HG03439 (cell line): ENCODE measurements around the gene RANGAP1.

Experiments
- ATAC-seq: cut with Tn5 transposase; IDR thresholded peaks from one replicate; pipeline ENCODE4 v1.9.1; 2021; ENCODE audit warnings: mild to moderate bottlenecking, moderate library complexity; ENCODE audit not compliant: unreplicated experiment

RANGAP1 gene

GRCh38 chr22:41204066-41204465 is 81.9 kb downstream of the RANGAP1 start:
- ATAC-seq: no peak

GRCh38 chr22:41203118-41203517 is 82.9 kb downstream of the RANGAP1 start:
- ATAC-seq: no peak

- ATAC-seq: no peak
Measured at GRCh38 chr22:41201141-41201540, 84.8 kb downstream of the RANGAP1 start.

- no peak for ATAC-seq
Measured at GRCh38 chr22:41198027-41198580, 87.9 kb downstream of the RANGAP1 start.

DNA sequence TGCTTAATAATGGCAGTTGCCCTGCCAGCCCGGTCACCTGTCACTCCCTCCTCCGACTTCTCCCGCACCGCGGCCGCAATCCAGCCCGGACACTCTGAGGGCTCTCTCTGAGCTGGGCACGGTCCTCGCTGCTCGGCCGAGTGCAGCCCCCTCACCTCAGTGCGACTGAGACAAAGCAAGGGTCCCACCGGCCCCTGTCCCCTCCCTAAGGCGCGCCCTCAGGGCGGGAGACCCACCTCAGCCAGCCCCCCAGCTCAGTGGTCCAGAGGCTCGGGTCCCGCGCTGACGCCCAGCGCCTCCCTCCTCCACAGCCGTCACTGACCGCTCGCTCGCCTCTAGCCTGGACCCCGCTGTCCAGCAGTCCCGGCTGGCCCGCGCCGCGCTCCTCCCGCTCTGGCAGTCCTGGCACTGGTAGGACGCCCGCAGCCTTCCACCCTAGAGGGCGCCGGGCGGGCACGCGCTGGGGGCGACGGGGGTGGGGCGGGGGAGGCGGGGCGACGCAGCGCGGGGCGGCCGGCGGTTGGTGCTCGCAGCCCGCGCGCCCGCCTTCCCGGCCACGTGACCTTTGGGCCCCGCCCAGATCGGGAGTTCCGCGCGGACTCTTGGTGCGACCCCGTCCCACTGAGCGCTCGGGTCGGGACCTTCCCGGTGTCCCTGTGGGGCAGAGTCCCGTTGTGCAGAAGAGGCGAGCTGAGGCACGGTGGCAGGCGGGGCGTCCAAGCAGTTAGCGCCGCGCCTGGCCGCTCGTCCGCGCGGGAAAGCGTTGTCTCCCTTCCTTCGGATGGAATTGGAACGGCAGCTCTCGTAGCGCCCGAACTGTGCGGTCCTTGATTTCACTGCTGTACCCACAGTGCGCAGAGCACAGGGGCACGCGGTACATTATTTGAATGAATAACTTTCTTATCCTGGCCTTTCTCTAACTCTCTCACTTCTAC is 88.7 kb downstream of the RANGAP1 start:
- ATAC-seq: peak; percentile 76
